WTC11 (cell line): ENCODE data around the gene ZNF593OS.

ENCODE experiments used
- E2F5 ChIP-seq: sonication (generic); formaldehyde crosslinking; IDR thresholded peaks from 2 replicates; pipeline ENCODE4 v1.8.1; 2022; ENCODE audit warnings: mild to moderate bottlenecking, moderate library complexity, missing genetic modification reagents
- NR2C2 ChIP-seq: sonication (generic); formaldehyde crosslinking; IDR thresholded peaks from 2 replicates; pipeline ENCODE4 v1.8.0; 2022; ENCODE audit warnings: mild to moderate bottlenecking, missing genetic modification reagents
- RELA ChIP-seq: sonication (generic); formaldehyde crosslinking; IDR thresholded peaks from 2 replicates; pipeline ENCODE4 v1.8.1; 2022; ENCODE audit warnings: missing genetic modification reagents, mild to moderate bottlenecking, borderline replicate concordance
- SMAD3 ChIP-seq: sonication (generic); formaldehyde crosslinking; IDR thresholded peaks from 2 replicates; pipeline ENCODE4 v1.8.0; 2022; ENCODE audit warnings: missing genetic modification reagents, mild to moderate bottlenecking, borderline replicate concordance
- TF ChIP-seq, protein P1 (sequence below): fragments of 200-600 bp; IDR thresholded peaks from 2 replicates; pipeline ENCODE4 v1.8.0; 2022; ENCODE audit warnings: antibody characterized with exemption
- TF ChIP-seq, protein P2 (sequence below): sonication (generic); formaldehyde crosslinking; IDR thresholded peaks from 2 replicates; pipeline ENCODE4 v1.8.1; 2023; ENCODE audit warnings: mild to moderate bottlenecking, missing genetic modification reagents, moderate library complexity

GRCh38 chr1:26125946-26126320 is 45.7 kb downstream of the ZNF593OS start:
- TF ChIP-seq NR2C2 (CRISPR knock-in tag) = no peak
- TF ChIP-seq, protein P1, sequence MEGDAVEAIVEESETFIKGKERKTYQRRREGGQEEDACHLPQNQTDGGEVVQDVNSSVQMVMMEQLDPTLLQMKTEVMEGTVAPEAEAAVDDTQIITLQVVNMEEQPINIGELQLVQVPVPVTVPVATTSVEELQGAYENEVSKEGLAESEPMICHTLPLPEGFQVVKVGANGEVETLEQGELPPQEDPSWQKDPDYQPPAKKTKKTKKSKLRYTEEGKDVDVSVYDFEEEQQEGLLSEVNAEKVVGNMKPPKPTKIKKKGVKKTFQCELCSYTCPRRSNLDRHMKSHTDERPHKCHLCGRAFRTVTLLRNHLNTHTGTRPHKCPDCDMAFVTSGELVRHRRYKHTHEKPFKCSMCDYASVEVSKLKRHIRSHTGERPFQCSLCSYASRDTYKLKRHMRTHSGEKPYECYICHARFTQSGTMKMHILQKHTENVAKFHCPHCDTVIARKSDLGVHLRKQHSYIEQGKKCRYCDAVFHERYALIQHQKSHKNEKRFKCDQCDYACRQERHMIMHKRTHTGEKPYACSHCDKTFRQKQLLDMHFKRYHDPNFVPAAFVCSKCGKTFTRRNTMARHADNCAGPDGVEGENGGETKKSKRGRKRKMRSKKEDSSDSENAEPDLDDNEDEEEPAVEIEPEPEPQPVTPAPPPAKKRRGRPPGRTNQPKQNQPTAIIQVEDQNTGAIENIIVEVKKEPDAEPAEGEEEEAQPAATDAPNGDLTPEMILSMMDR = no peak
- no peak for TF ChIP-seq SMAD3 (CRISPR knock-in tag)
- TF ChIP-seq RELA (CRISPR knock-in tag) = no peak
- no peak for TF ChIP-seq E2F5
- TF ChIP-seq, protein P2, sequence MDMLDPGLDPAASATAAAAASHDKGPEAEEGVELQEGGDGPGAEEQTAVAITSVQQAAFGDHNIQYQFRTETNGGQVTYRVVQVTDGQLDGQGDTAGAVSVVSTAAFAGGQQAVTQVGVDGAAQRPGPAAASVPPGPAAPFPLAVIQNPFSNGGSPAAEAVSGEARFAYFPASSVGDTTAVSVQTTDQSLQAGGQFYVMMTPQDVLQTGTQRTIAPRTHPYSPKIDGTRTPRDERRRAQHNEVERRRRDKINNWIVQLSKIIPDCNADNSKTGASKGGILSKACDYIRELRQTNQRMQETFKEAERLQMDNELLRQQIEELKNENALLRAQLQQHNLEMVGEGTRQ (CRISPR knock-in tag) = no peak
